GM10266 (cell line): Measurements from ENCODE around the gene OR10AG1.

Source experiments
- DNase-seq: peaks from one replicate; pipeline ENCODE4 v3.0.0; 2012; ENCODE audit errors: extremely low spot score
- CTCF ChIP-seq: IDR thresholded peaks from 2 replicates; pipeline ENCODE4 v1.5.1; 2012; ENCODE audit warnings: mild to moderate bottlenecking, low read depth; ENCODE audit not compliant: control insufficient read depth, insufficient read depth; ENCODE audit errors: missing control alignments

OR10AG1 gene

GRCh38 chr11:55969845-55970244 lies at the start of gene OR10AG1:
OR10AG1 (minus strand) TSS chr11:55969945; CDS start chr11:55969907, 38 bp downstream.
- no peak for DNase-seq
- TF ChIP-seq CTCF = no peak

- DNase-seq = no peak
Measured at GRCh38 chr11:56013805-56014204, 44.1 kb upstream of the OR10AG1 start.

GRCh38 chr11:56010716-56011115 lies 41.0 kb upstream of the OR10AG1 start:
- DNase-seq = no peak

More at GRCh38 chr11:56013805-56014204, 44.1 kb upstream of the OR10AG1 start:
- TF ChIP-seq CTCF = no peak

GRCh38 chr11:55994525-55994924 lies 24.8 kb upstream of the OR10AG1 start, which contains the start of gene OR5F1:
OR5F1 (minus strand) TSS chr11:55994625; CDS start chr11:55994625, 0 bp downstream.
- no peak for TF ChIP-seq CTCF
- no peak for DNase-seq

More at GRCh38 chr11:56010716-56011115, 41.0 kb upstream of the OR10AG1 start:
- no peak for TF ChIP-seq CTCF

GRCh38 chr11:55970935-55971334 lies 1.2 kb upstream of the OR10AG1 start:
- no peak for TF ChIP-seq CTCF
- no peak for DNase-seq

- no peak for TF ChIP-seq CTCF
- DNase-seq = no peak
Measured at GRCh38 chr11:55967914-55968313, 1.8 kb downstream of the OR10AG1 start.

GRCh38 chr11:55966391-55966790 lies 3.4 kb downstream of the OR10AG1 start:
- no peak for DNase-seq
- TF ChIP-seq CTCF = no peak
